ENCODE measurements around the gene SERTAD2.

Gene SERTAD2

GRCh38 chr2:64612575-64613195 is 41.0 kb downstream of the SERTAD2 start:
- Histone ChIP-seq H3K27me3 (ENCODE audit: insufficient read depth, poor library complexity, severe bottlenecking) (no peaks in the 10 kb centered on the region), H3K27ac (replicated peaks) (no peak overlapping the region), H3K4me3 (replicated peaks; ENCODE audit: insufficient read depth, low read length) (no peak overlapping the region)
- no peak for DNase-seq (ENCODE audit: low read depth in 1 of 2, low spot score in 1 of 2)
- TF ChIP-seq, protein P1, sequence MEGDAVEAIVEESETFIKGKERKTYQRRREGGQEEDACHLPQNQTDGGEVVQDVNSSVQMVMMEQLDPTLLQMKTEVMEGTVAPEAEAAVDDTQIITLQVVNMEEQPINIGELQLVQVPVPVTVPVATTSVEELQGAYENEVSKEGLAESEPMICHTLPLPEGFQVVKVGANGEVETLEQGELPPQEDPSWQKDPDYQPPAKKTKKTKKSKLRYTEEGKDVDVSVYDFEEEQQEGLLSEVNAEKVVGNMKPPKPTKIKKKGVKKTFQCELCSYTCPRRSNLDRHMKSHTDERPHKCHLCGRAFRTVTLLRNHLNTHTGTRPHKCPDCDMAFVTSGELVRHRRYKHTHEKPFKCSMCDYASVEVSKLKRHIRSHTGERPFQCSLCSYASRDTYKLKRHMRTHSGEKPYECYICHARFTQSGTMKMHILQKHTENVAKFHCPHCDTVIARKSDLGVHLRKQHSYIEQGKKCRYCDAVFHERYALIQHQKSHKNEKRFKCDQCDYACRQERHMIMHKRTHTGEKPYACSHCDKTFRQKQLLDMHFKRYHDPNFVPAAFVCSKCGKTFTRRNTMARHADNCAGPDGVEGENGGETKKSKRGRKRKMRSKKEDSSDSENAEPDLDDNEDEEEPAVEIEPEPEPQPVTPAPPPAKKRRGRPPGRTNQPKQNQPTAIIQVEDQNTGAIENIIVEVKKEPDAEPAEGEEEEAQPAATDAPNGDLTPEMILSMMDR (IDR thresholded peaks at IDR 0.05; ENCODE audit: insufficient read depth, low read length) = no peak
- TF ChIP-seq REST (IDR thresholded peaks at IDR 0.05; ENCODE audit: insufficient replicate concordance, low read depth) (no peak), GABPA (IDR thresholded peaks at IDR 0.05; ENCODE audit: low read depth) (no peak), POLR2AphosphoS5 (IDR thresholded peaks at IDR 0.05; ENCODE audit: low read depth) (no peak), SPI1 (IDR thresholded peaks at IDR 0.05; ENCODE audit: borderline replicate concordance, low read depth) (no peak)

GRCh38 chr2:64610316-64610855 is 43.3 kb downstream of the SERTAD2 start:
- Histone ChIP-seq H3K27me3 (ENCODE audit: insufficient read depth, poor library complexity, severe bottlenecking) (no peaks in the 10 kb centered on the region), H3K4me3 (replicated peaks; ENCODE audit: insufficient read depth, low read length) (no peak overlapping the region), H3K27ac (replicated peaks) (no peak overlapping the region)
- DNase-seq (ENCODE audit: low read depth in 1 of 2, low spot score in 1 of 2) = no peak
- TF ChIP-seq, protein P1 (IDR thresholded peaks at IDR 0.05; ENCODE audit: insufficient read depth, low read length) = no peak
- no peak for TF ChIP-seq GABPA (IDR thresholded peaks at IDR 0.05; ENCODE audit: low read depth)
- TF ChIP-seq REST (IDR thresholded peaks at IDR 0.05; ENCODE audit: insufficient replicate concordance, low read depth) = no peak
- no peak for TF ChIP-seq POLR2AphosphoS5 (IDR thresholded peaks at IDR 0.05; ENCODE audit: low read depth)
- TF ChIP-seq SPI1 (IDR thresholded peaks at IDR 0.05; ENCODE audit: borderline replicate concordance, low read depth) = no peak

GRCh38 chr2:64609942-64610281 is 43.8 kb downstream of the SERTAD2 start:
- peak overlapping the region; percentile 87 for H3K27ac ChIP-seq (replicated peaks)
- no peaks in the 10 kb centered on the region for H3K27me3 ChIP-seq (ENCODE audit: insufficient read depth, poor library complexity, severe bottlenecking)
- no peak for DNase-seq (ENCODE audit: low read depth in 1 of 2, low spot score in 1 of 2)
- peak overlapping the region; percentile 40 for H3K4me3 ChIP-seq (replicated peaks; ENCODE audit: insufficient read depth, low read length)
- TF ChIP-seq GABPA (IDR thresholded peaks at IDR 0.05; ENCODE audit: low read depth) = no peak
- no peak for TF ChIP-seq SPI1 (IDR thresholded peaks at IDR 0.05; ENCODE audit: borderline replicate concordance, low read depth)

DNA sequence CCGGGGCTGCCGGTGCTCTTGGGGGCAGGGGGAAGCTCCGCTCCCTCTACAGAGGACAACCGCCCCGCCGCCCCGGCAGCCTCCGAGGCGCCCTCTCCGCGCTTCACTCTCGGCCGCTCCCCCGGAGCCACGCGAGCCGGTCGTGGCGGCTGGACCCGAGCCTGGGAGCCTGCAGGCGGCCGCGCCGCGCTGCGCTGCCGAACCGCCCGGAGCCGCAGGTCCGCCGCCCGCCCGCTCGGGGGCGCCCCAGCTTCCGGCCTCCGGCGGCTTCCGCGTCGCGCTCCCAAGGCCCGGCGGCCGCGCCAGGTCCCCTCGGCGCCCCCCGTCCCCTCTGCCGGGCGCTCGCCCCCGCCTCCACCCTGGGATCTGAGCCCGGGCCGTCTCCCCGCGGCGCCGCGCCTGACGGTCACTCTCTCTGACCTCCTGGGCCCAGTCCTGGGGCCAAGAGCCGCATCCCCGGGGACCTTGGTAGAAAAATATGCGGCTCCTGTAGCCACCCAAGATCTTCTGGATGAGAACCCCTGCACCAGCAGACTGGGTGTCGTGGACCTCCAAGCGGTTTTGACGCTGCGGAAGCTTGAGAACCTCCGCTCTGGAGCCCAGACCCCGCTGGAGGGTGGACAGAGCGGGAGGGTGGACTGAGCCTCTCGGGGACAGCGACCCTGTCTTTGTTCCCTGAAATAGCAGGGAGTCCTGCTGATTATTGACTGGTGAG is 44.3 kb downstream of the SERTAD2 start:
- Histone ChIP-seq H3K27me3 (ENCODE audit: insufficient read depth, poor library complexity, severe bottlenecking) (no peaks in the 10 kb centered on the region), H3K4me3 (replicated peaks; ENCODE audit: insufficient read depth, low read length) (peak overlapping the region; percentile 44), H3K27ac (replicated peaks) (peak overlapping the region; percentile 87)
- TF ChIP-seq SPI1 (IDR thresholded peaks at IDR 0.05; ENCODE audit: borderline replicate concordance, low read depth) (no peak), POLR2AphosphoS5 (IDR thresholded peaks at IDR 0.05; ENCODE audit: low read depth) (peak; percentile 57; the same call in 1 of the 2 replicates), GABPA (IDR thresholded peaks at IDR 0.05; ENCODE audit: low read depth) (0 out of 2 replicates have a peak, but pooled peaks have one; percentile 18), REST (IDR thresholded peaks at IDR 0.05; ENCODE audit: insufficient replicate concordance, low read depth) (peak; percentile 25)
- TF ChIP-seq, protein P1 (IDR thresholded peaks at IDR 0.05; ENCODE audit: insufficient read depth, low read length) = no peak
- peak; percentile 40 to 51 for DNase-seq (ENCODE audit: low read depth in 1 of 2, low spot score in 1 of 2)
